Embryonic facial prominence (tissue), 1 donor: ENCODE results near the gene MYEF2.

Experiments
- DNase-seq: peaks from one replicate; pipeline ENCODE4 v3.0.0-alpha.2; 2016; ENCODE audit errors: extremely low spot score

MYEF2 gene

DNA sequence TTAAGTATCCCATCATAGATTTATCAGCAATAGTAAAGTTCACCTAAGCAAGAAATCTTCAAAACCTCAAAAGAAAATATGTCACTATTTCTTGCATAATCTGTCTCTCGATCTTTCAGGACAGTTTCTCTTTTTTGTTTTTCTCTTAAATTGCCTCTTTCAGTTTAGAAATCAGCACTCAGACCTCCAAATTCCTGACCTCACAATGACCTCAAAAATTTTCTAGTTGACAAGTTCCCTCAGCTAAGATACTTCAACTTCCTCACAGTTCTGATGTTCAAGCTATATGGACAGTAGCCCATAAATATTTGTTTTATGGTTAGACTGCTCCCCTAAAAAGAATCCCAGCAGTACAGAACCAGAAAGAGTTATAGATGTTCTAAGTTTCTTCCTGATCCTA is 33.2 kb downstream of the MYEF2 start:
- DNase-seq: no peak

DNA sequence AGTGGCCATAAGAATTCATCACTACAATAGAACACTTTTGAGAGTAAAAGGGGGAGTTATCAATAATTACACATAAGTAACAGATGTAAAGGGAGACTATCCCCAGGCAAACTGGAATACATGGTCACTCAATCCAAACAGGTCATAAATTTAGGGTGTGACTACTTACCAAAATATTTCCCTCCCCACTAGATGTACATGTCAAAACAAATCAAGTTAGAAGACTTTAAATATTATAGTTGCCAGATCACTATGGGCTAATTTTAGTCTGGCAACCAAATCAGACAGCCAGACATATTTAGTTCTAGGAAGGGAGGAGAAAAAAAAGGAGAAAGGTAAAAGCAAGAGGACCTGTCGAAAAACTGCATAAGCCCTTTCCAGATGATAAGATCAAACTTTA is 34.2 kb downstream of the MYEF2 start:
- no peak for DNase-seq

DNA sequence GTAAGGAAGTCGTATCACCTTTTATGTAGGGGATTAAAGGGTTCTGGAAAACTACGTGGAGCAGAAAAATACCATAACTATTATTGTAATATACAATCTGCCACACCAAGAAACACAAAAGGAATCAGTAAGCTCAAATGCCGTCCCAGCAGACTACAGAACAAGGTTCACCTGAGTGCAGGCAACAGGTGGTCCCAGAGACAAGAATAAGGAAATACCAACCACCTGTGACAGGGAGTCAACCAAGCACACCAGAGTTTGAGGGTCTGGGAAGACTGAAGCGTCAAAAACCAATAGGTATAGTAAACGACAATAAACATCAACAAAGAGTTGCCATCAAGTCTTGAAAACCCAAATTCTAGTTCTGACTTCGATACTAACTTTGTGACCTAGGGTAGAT is 45.2 kb downstream of the MYEF2 start:
- no peak for DNase-seq

DNA sequence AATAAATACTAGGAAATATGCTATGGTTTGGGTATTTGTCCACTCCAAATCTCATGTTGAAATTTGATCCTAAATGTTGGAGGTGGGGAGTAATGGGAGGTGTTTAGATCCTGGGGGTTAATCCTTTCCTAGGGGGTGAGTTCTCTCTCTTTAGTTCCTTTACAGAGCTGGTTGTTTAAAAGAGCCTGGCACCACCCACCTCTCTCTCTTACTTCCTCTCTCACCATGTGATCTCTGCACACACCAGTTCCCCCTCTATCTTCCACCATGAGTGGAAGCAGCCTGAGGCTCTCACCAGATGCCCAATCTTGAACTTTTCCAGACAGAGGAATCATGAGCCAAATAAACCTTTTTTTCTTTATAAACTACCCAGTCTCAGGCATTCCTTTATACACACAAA is 46.8 kb downstream of the MYEF2 start:
- no peak for DNase-seq

DNA sequence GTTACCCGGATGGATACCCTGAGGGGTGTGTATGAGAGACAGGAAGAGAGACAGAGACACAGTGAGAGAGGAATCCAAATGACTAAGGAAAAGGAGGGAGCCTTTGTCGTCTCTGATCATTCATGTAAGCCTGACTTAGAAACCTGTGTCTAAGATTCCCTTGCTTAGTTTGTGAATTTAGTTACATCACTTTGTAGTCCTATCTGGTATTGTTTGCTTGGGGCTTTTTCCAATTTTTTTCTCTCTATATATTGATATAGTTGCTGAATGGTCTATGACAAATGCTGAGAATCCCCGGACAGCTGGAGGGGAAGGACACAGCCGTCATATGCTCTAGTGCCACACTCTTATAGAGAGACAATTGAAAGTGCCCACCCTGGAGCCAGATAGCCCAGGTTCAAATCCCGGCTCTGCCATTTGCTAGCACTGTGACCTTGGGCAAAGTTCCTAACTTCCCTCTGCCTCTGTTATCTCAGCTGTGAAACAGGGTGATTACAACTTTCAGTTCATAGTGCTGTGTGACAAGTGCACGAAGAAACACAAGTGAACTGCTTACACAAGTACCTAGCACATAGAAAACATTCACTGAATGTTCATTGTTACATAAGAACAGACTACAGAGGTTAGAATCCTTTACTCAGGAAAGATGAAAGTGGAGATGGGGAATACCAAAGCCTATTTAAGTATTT is 51.3 kb downstream of the MYEF2 start:
- no peak for DNase-seq

DNA sequence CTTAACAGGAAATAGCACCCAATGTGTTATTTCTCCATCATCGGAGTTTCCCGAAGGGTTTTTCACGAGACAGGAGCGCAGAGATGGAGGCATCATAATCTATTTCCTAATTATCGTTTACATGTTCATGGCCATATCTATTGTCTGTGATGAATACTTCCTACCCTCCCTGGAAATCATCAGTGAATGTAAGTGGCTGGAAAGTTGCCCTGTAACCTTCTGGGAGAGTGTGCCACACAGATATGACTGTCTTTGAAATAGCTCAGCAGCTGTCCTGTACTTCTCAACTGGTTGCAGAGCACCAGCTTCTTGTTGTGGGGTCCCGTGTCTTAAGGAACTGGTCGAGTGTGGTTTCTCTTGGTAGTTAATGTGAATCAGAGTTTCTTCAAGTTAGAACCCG is 56.2 kb downstream of the MYEF2 start:
- DNase-seq: no peak

DNA sequence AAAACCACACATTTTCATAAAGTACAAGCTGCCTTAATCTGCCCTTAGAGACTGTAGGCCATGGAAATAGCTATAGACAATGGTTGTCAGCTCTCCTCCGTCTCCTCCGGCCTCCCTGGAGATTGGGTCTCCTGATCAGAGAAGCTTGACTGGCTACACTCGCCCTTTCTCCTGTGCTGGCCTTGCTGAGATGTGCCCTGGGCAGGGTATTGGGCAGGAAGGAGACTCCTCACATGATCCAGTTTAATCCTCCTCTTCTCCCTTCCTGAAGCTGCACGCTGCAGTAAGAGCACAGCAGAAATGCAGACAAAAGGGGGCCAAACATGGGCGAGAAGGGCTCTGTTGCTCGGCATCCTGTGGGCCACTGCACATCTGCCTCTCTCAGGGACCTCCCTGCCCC is 57.4 kb downstream of the MYEF2 start, which contains the start of gene SLC24A5:
Gene SLC24A5 (plus strand): TSS at position 246 of the 400 bp plus-strand sequence. CDS start 55 bp downstream, at position 301.
- no peak for DNase-seq

DNA sequence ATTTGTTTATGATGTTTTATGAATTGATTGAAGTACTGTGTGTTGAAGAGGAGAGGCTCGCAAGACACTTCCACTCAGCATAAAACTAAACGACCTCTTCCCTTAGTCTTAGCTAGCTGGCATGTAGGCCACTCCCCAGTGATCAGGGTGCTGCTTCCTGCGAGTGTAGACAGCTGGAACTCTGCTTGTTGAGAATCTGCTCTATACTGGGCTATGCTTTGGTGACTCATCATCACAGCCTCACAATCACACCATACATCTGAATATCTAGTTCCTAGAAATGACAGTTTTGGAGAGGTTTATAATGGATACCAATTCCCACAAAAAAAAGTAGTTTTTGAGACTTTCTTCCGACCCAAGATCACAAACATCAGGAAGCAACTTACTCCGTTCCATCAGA is 58.8 kb downstream of the MYEF2 start:
- DNase-seq: no peak

DNA sequence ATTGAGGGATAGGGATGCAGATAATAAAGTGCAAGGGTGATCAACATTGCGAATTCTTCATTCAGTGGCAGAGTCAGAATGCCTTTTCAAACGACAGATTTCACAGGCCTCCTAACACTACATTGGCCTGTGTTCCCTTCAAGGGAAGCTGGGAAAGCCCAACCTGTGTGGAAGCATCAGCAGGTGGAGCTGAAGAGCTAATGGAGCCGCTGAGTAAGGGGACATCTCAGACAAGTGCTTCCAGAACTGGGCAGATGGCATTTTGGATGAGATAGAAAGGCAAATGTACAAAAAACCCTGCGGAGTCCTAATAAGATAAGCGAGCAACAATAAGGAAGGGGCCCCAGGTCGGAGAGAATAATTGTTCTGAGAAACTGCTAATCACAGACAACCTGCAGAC is 65.9 kb downstream of the MYEF2 start:
- no peak for DNase-seq

DNA sequence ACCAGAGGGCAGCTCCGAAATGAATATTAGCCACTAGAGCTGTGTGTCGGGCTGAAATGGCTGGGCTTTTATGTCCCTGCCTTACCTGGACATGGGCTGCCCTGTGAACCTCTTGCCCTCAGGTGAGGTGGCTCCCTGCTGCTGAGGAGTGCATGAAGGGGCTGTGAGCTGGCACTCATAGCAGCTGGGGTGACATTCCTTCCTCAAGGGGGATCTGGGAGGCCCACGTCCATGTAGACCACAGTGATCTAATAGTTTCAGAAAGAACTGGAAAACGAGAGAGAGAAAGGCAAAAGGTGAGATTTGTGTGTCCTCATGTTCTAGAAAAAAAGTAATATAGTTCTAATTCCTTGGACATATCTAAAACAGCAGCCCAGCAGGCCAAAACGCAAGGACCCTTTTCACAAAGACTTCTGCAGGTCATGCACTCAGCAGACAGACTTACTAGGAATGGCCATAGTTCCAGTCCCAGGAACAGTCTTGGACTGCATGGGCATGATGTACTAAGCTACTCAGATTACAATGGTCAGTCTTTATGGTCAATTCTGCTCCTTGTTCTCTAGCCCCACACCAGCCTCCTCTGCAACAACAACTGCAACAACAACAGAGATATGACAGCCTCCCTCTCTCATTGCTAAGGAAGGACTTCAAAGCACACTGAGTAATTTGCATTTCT is 68.1 kb downstream of the MYEF2 start:
- no peak for DNase-seq

DNA sequence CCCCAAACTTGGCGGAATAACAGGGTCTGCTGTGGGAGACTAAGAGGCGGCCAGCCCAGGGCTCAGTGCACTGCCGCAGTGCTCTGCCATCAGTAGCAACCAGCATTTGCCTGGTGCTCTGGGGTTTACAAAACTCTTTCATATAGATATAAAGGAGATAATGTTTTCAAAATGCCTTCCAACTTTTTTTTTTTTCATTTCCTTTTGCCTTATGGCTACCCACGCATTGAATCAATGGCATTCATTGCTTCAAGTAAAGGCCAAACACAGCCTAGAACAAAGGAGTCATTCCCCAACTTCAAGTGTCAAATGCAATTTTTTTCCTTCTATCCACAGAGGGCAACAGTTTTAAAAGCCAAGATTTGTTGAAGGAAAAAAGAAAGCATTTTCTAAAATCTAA is 68.9 kb downstream of the MYEF2 start:
- DNase-seq: no peak

DNA sequence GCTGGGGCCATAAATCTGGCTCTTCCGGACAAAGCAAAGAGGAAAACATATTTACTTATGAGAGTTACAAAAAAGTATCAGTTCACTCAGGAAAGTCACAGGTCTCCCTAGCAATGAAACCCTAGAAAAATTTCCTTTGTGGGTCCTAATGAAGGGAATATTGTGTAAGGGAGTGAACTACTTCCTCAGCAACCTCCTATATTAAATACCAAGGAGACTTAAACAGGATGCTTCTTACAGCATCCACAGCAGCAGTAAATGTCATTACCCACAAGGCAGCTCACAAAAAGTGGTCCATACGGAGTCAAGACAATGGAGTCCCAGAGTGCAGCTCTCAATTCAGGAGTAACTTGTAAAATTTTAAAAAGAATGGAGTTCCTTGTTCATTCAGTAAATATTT is 72.2 kb downstream of the MYEF2 start:
- no peak for DNase-seq

DNA sequence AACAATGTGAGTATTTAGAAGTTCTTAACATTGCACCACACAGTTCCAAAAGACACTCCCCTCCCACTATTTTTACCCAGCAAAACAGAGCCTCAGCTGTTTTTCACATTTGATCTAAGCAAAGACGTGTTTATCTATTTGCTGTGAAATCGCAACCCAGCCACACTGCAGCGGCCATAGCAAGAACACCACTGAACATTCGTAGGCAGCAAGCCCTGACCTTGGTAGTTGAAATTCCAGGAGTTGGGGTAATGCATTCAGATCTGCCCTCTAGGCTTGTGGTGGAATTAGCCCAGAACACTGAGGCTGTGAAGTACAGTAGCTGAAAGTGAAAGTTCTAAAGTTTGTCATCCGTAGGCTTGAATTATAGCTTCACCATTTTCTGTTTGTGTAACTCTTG is 74.4 kb downstream of the MYEF2 start:
- no peak for DNase-seq

DNA sequence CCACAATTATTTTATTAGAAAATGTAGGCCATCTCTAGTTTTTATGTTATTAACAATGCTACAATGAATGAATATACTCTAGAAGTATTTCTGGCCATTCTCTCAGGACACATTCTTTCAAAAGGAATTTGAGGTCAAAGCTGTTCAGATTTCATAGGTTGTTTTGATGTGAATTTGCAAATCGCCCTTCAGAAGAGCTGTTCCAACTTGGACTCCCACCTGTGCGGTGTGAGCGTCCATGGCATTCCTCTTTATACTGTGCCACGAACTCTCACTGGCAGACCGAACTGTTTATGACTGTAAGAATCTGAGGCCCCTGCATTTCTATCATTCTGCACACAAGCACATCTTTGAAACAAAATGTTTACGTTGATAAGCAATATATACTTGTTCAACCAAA is 75.9 kb downstream of the MYEF2 start:
- no peak for DNase-seq

DNA sequence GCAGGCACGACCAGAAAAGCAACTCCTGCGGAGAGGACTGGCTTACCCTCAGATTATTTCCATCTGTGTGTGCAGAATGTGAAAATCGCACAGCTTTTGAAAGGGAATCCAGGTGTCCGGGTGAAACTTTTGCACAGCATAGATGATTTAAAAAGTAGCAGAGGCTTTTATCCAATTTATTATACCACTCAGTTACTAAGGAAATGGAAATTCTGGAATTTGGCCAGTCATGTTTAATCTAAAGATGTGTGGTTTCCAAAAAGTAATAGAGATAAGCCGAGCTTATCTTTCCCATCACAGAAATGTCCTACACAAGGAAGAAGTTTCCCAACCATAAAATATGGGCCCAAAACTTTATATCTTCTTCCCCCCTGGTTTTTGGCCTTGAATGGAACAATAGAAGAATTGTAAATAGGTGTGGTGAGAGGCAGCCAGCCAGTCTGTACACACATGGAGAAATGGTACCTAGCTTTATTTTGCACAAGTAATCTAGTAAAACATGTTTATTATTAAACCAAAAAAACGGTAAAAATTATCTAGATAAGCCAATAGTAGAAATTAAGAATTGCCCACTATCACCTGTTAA is 76.6 kb downstream of the MYEF2 start:
- DNase-seq: no peak

DNA sequence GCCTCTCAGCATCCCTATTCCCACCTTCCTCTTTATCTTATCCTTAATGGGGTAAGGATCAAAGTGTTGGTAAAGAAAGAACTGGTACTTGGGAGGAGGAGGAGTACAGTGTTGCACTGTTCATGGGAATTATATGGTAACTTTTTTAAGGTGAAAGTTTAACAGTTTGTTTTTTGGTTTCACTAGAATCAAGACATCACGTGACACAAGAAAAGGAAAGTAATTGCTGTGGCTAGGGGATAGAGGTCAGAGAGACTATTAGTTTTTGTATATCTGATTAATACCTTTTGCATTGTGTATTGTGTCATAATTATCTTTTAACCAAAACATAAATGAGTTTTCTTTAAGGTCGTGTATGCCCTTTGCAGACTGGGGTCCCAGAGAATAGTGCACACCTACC is 80.8 kb downstream of the MYEF2 start:
- no peak for DNase-seq

DNA sequence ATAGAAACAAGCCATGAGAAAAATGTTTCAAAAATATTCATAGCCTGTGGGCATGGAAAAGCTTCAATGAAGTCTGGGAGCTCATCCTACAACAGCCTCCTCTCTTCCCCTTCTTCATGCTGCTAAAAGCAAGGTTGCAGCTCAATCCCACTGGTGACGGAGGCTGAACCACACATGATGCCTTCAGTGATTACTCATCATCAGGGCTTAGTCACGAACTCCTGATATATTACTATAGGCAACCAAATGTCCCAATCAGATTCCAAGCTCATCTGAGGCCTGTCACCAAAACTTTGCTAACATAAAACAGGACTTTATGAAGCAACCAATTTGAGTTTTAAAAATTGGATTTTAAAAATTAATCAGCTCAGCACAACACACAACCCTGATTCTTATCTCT is 81.3 kb downstream of the MYEF2 start:
- DNase-seq: no peak

DNA sequence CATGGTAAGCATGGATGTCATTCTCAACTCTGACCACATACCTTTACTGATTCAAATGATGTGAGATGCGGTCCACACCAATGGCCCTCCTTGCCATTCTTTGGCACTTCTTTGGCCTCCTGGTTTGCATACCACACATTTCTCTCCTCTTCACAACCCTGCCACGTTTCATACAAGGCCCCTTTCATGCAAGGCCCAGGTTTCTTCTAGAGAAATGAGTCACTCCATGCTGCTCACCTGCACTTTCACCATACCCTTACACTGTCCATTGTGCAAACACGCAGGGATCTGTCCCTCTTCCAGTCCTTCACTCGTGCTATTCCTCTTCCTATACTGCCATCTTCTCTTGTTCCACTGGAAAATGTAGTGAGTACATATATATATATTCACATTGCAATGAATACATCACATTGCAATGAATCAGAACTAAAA is 81.7 kb downstream of the MYEF2 start:
- DNase-seq: no peak

DNA sequence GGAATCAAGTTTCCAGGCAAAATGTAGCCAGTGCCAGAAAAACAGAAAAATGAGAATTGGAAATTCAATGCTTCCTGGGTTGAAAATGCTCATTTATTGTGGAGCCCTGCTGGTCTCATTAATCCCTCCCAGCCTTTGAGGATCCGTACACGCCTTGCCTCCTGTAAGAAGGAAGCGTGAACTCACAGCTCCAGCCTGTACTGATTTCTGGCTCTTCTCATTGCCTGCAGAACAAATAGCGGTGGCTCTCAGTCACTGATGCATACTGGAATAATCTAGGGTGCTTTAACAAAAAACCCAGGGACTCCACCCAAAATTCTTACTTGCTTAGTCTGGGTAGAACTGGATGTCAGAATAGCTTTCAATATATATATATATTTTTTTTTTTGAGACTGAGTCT is 86.6 kb downstream of the MYEF2 start:
- no peak for DNase-seq

DNA sequence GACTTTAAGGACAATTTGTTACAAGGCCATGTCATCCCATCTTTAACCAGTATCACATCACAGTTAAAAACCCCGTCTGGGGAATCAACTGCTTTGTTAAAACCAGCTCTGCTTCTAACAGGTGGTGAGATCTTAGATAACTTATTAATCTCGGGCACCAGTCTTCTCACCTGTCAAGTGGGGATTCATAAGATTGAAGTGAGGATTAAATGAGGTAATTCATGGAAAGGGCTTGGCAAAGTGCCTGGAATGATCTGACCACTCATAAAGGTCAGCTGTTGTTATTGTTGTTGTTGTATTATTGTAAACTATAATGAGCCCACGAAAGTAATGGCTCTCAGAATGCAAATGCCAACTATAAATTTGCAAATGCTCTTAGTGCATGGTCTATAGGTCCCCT is 87.4 kb downstream of the MYEF2 start:
- DNase-seq: no peak

DNA sequence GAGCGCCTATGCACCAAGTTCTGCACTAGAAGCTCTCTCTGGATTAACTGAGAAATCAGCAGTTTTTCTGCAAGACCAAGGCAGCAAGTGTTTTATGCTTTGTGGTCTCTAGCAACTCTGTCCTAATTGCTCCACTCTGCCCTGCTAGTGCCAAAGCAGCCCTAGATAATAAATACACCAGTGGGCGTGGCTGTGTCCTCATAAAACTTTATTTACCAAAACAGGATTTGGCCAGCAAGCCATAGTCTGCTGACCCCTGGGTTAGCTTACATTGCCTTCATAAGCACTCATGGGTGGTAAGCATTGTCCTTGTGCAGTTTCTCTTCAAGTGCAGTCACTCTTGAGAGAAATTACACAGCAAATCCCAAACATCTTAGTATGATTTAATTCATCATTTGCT is 88.0 kb downstream of the MYEF2 start:
- no peak for DNase-seq

DNA sequence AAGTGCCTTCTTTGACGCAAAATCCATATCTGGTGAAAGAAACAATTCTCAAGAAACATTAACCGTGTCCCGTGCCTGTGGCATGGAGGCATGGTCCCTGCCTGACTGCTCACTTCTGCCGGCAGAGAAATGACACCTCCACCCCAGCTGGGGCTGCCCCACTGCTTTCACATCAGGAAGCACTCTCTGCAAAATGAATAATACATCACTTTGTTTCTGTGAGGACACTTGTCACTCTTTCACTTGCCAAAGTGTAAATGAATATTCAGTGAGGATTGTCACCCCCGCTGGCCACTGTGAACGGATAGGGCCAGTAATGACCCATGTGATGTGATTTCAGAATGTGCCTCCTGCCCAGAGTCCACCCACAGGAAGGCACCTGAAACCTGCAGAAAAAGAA is 88.4 kb downstream of the MYEF2 start:
- no peak for DNase-seq

DNA sequence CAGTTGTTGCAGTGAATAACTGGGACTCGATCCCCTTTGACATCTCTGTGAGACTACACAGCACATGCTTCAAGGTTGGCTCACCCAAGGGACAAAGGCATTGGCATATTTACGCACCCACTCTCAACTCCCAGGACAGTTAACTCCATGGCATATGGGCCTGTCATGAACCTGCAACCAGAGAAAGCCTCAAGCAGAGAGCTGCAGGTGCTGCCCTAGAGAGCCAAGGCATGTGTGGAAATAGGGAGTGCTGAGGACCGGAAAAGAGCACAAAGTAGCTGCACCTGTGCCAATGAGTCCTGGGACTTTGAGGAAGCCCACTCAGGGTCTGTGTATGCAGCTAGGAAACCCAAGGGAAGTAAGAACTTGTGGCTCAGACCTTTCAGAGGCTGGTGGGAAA is 90.3 kb downstream of the MYEF2 start:
- DNase-seq: no peak
